Central memory CD8-positive, alpha-beta T cell (primary cell): Measurements from ENCODE around the gene CHRNA7.

Source experiments
- ATAC-seq: fragments of 150-1000 bp; cut with Tn5 transposase; replicated peaks from 2 replicates; pipeline ENCODE4 v1.10.0; 2022; ENCODE audit warnings: mild to moderate bottlenecking, moderate FRiP score, moderate number of reproducible peaks; ENCODE audit not compliant: poor library complexity, severe bottlenecking; ENCODE audit errors: extremely low read depth
- DNase-seq, 2 donors: peaks; one replicate each; pipeline ENCODE4 v3.0.0; 2021; ENCODE audit warnings: low spot score in 2 of 2
- H3K27ac Mint-ChIP-seq: one replicate; pipeline ENCODE4 v1.8.0; 2022; ENCODE audit warnings: low read depth, mild to moderate bottlenecking, moderate library complexity, mixed read lengths
- H3K27me3 Mint-ChIP-seq: one replicate; pipeline ENCODE4 v1.8.0; 2022; ENCODE audit warnings: mixed read lengths
- H3K36me3 Mint-ChIP-seq: one replicate; pipeline ENCODE4 v1.8.0; 2022; ENCODE audit warnings: mild to moderate bottlenecking, moderate library complexity, mixed read lengths; ENCODE audit not compliant: insufficient read depth
- H3K4me1 Mint-ChIP-seq: one replicate; pipeline ENCODE4 v1.8.0; 2022; ENCODE audit warnings: mixed read lengths
- H3K4me3 Mint-ChIP-seq: one replicate; pipeline ENCODE4 v1.8.0; 2022; ENCODE audit warnings: mild to moderate bottlenecking, moderate library complexity, mixed read lengths
- H3K9me3 Mint-ChIP-seq: one replicate; pipeline ENCODE4 v1.8.0; 2022; ENCODE audit warnings: mixed read lengths

The CHRNA7 gene

GRCh38 chr15:32112101-32112500 lies 81.8 kb downstream of the CHRNA7 start:
- no peaks in the 10 kb centered on the region for H3K9me3 Mint-ChIP-seq
- DNase-seq (no peak), ATAC-seq (no peak)
- H3K27me3 Mint-ChIP-seq = peaks cover 69% of the 10 kb centered on the region
- no peaks in the 10 kb centered on the region for H3K4me1 Mint-ChIP-seq
- H3K27ac Mint-ChIP-seq = no peak overlapping the region
- H3K36me3 Mint-ChIP-seq = no peaks in the 10 kb centered on the region
- no peak overlapping the region for H3K4me3 Mint-ChIP-seq

DNA sequence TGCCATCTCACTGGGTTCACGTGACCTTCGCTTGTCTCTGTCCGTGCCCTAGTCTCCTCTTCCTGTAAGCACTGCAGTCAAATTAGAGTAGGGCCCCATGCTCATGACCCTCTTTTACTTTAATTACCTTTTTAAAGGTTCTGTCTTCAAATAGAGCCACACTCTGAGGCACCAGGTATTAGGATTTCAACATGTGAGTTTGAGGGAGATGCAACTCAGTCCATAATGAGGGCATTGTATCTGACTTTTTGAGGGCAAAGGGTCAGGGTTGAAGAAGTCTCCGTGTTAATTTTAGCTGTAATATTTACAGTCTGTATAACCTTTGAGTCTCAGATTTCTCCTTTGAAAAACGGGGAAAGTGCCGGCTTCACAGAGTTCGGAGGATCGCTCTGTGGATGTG lies 82.9 kb downstream of the CHRNA7 start:
- Mint-ChIP-seq H3K4me1 (no peaks in the 10 kb centered on the region), H3K36me3 (no peaks in the 10 kb centered on the region), H3K27me3 (peaks cover 77% of the 10 kb centered on the region), H3K9me3 (no peaks in the 10 kb centered on the region), H3K27ac (no peak overlapping the region), H3K4me3 (no peak overlapping the region)
- no peak for ATAC-seq
- no peak for DNase-seq

GRCh38 chr15:32117122-32117521 lies 86.8 kb downstream of the CHRNA7 start:
- H3K27me3 Mint-ChIP-seq = peaks cover 68% of the 10 kb centered on the region
- DNase-seq (no peak), ATAC-seq (no peak)
- H3K4me1 Mint-ChIP-seq = no peaks in the 10 kb centered on the region
- no peaks in the 10 kb centered on the region for H3K9me3 Mint-ChIP-seq
- H3K36me3 Mint-ChIP-seq = peaks cover 1% of the 10 kb centered on the region
- H3K4me3 Mint-ChIP-seq = no peak overlapping the region
- no peak overlapping the region for H3K27ac Mint-ChIP-seq

DNA sequence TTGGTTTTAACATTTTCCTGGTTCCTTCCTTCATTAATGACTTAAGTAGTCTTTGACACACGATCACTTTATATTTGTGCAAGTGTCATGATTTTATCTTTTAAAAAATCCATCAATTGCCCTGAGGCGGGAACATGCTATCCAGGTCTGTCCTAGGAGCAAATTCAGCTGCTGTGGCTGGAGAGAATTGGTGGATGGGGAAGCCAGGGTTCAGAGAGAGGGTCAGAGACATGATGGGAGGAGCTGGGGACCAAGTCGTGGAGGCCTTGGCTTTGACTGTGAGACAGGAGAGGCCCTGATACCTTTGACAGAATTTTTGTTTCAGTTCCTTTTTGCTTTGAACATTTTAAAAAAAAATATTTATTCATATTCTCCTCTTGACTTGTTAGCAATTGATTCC lies 89.0 kb downstream of the CHRNA7 start:
- Mint-ChIP-seq H3K27ac (no peak overlapping the region), H3K4me3 (no peak overlapping the region), H3K27me3 (peaks cover 59% of the 10 kb centered on the region), H3K9me3 (no peaks in the 10 kb centered on the region), H3K36me3 (peaks cover 1% of the 10 kb centered on the region), H3K4me1 (no peaks in the 10 kb centered on the region)
- no peak for DNase-seq
- ATAC-seq = no peak

DNA sequence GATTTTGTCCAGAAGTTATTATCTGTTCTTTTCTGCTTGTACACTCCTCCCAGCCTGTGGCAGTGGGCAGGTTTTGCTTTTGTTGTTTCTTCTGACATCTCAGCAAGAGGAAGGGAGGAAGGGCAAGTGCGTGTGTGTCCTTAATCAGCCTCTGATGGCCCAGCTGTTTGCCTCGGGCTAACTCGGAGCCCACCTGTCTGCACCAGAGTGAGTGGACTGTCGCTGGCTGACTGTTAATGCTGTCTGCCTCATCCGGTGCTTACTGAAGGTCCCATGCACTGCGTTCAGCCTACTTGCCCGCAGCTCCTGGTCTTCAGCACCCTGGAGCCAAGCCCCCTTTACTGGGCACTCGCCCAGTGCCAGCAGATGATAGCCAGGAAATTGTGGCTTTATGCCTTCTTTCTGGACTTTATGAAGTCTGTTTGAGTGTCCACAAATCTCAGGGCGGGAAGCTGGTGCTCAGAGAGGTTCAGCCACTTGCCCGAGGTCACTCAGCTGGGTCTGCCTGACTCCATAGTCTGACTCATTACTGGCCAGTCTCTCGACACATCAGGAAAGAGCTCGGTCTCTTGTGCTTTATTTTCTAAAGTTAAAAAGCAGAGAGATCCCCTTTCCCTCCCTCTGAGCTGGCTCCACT lies 89.5 kb downstream of the CHRNA7 start:
- no peak overlapping the region for H3K4me3 Mint-ChIP-seq

GRCh38 chr15:32120577-32121383 lies 90.5 kb downstream of the CHRNA7 start:
- Mint-ChIP-seq H3K4me1 (no peaks in the 10 kb centered on the region), H3K27me3 (peaks cover 69% of the 10 kb centered on the region), H3K9me3 (no peaks in the 10 kb centered on the region), H3K4me3 (no peak overlapping the region), H3K36me3 (peaks cover 1% of the 10 kb centered on the region), H3K27ac (no peak overlapping the region)
- no peak for DNase-seq
- ATAC-seq = no peak

More for the DNA sequence above, 89.5 kb downstream of the CHRNA7 start:
- no peak for ATAC-seq
- H3K4me1 Mint-ChIP-seq = no peaks in the 10 kb centered on the region
- peaks cover 59% of the 10 kb centered on the region for H3K27me3 Mint-ChIP-seq
- no peak overlapping the region for H3K27ac Mint-ChIP-seq
- H3K9me3 Mint-ChIP-seq = no peaks in the 10 kb centered on the region
- DNase-seq = no peak
- peaks cover 1% of the 10 kb centered on the region for H3K36me3 Mint-ChIP-seq

GRCh38 chr15:32121384-32121695 lies 91.0 kb downstream of the CHRNA7 start:
- peaks cover 1% of the 10 kb centered on the region for H3K36me3 Mint-ChIP-seq
- H3K4me3 Mint-ChIP-seq = no peak overlapping the region
- H3K4me1 Mint-ChIP-seq = no peaks in the 10 kb centered on the region
- no peaks in the 10 kb centered on the region for H3K9me3 Mint-ChIP-seq
- H3K27ac Mint-ChIP-seq = no peak overlapping the region
- no peak for ATAC-seq
- no peak for DNase-seq
- H3K27me3 Mint-ChIP-seq = peaks cover 67% of the 10 kb centered on the region

DNA sequence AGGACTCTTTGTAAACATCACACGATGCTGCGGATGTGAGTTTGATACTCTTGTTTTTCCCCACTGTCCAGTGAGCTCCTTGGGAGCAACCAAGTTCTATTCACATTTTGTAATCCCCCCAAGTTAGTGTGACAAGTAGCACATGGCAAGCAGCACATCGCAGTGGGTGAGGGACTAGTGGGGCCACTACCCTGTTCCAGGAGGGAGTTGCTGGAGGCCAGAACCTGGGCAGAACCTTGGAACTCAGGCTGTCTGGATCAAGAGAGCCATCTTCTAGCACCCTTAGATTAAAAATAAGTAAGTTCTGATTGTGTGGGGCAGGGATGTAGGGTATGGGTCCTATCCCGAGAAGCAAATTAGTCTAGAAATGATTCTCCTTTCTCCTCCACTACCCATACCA lies 91.7 kb downstream of the CHRNA7 start:
- ATAC-seq (no peak), DNase-seq (no peak)
- Mint-ChIP-seq H3K36me3 (peaks cover 1% of the 10 kb centered on the region), H3K27ac (no peak overlapping the region), H3K27me3 (peaks cover 61% of the 10 kb centered on the region), H3K4me1 (no peaks in the 10 kb centered on the region), H3K4me3 (no peak overlapping the region), H3K9me3 (no peaks in the 10 kb centered on the region)

GRCh38 chr15:32123473-32123872 lies 93.2 kb downstream of the CHRNA7 start:
- H3K27me3 Mint-ChIP-seq = peaks cover 60% of the 10 kb centered on the region
- no peaks in the 10 kb centered on the region for H3K9me3 Mint-ChIP-seq
- DNase-seq (no peak), ATAC-seq (no peak)
- no peaks in the 10 kb centered on the region for H3K4me1 Mint-ChIP-seq
- H3K4me3 Mint-ChIP-seq = no peak overlapping the region
- peaks cover 1% of the 10 kb centered on the region for H3K36me3 Mint-ChIP-seq
- no peak overlapping the region for H3K27ac Mint-ChIP-seq

GRCh38 chr15:32124726-32125125 lies 94.4 kb downstream of the CHRNA7 start:
- Mint-ChIP-seq H3K4me1 (no peaks in the 10 kb centered on the region), H3K9me3 (no peaks in the 10 kb centered on the region), H3K27me3 (peaks cover 62% of the 10 kb centered on the region), H3K27ac (no peak overlapping the region), H3K36me3 (peaks cover 1% of the 10 kb centered on the region), H3K4me3 (no peak overlapping the region)
- ATAC-seq = no peak
- no peak for DNase-seq

- Mint-ChIP-seq H3K9me3 (no peaks in the 10 kb centered on the region), H3K4me1 (no peaks in the 10 kb centered on the region), H3K4me3 (no peak overlapping the region), H3K27ac (no peak overlapping the region), H3K36me3 (no peaks in the 10 kb centered on the region), H3K27me3 (peaks cover 70% of the 10 kb centered on the region)
- ATAC-seq (no peak), DNase-seq (no peak)
Observed at GRCh38 chr15:32125595-32125994, 95.3 kb downstream of the CHRNA7 start.

GRCh38 chr15:32129815-32130214 lies 99.5 kb downstream of the CHRNA7 start:
- Mint-ChIP-seq H3K9me3 (no peaks in the 10 kb centered on the region), H3K27me3 (peaks cover 87% of the 10 kb centered on the region), H3K36me3 (no peaks in the 10 kb centered on the region), H3K4me1 (no peaks in the 10 kb centered on the region), H3K4me3 (no peak overlapping the region), H3K27ac (no peak overlapping the region)
- no peak for DNase-seq
- ATAC-seq = no peak

DNA sequence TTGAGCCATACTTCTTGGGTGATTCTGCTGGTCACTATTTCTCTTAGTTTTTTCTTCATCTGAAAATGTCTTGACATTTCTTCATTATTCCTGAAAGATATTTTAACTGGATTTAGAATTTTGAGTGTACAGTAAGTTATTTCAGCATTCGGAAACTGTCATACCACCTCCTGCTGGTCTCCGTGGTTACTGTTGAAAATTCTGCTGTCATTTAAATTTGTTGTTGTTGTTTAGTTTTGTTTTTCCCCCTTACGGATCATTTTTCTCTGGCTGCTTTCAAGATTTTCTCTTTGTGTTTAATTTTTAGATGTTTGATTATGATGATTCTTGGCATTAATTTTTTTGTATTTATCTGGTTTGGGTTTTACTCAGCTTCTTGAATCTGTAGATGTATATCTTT lies 100.5 kb downstream of the CHRNA7 start:
- Mint-ChIP-seq H3K27me3 (peaks cover 82% of the 10 kb centered on the region), H3K4me3 (no peak overlapping the region), H3K36me3 (no peaks in the 10 kb centered on the region), H3K4me1 (no peaks in the 10 kb centered on the region), H3K9me3 (no peaks in the 10 kb centered on the region), H3K27ac (no peak overlapping the region)
- no peak for DNase-seq
- ATAC-seq = no peak
